ENCODE results near the gene CCDC71. TPM values are rescaled to one million over a fixed set of nuclear protein-coding genes. Genes with fewer than 3 reads are reported as not detected.

CCDC71 gene
- total RNA-seq, 2 donors from 2014 or later: 23.4 to 25.7 TPM

GRCh38 chr3:49131576-49131975 lies 34.6 kb downstream of the CCDC71 start:
- H3K27ac Mint-ChIP-seq: no peak overlapping the region
- H3K27me3 Mint-ChIP-seq (ENCODE audit: insufficient read depth): no peaks in the 10 kb centered on the region
- Histone ChIP-seq H3K27me3 (ENCODE audit: control insufficient read depth, insufficient read depth, low read length, poor library complexity, severe bottlenecking) (no peaks in the 10 kb centered on the region), H3K36me3 (ENCODE audit: control insufficient read depth, insufficient read depth, low read length) (peaks cover 7% of the 10 kb centered on the region), H3K4me3 (ENCODE audit: low read length) (peak overlapping the region; percentile 91), H3K4me1 (ENCODE audit: control insufficient read depth, insufficient read depth, low read length) (peaks cover 5% of the 10 kb centered on the region), H3K9me3 (ENCODE audit: control insufficient read depth, low read length) (no peaks in the 10 kb centered on the region), H3K27ac (ENCODE audit: low read depth, low read length) (no peak overlapping the region), H3K9ac (ENCODE audit: extremely low read depth, low read length, poor library complexity, severe bottlenecking) (no peak overlapping the region)
- 98 to 100% methylated on average over 4 to 6 of the region's 6 CpGs for WGBS, 2 experiments (ENCODE audit: insufficient coverage in 1 of 2, insufficient read length in 1 of 2)
- H3K36me3 Mint-ChIP-seq (ENCODE audit: low read depth): peaks cover 3% of the 10 kb centered on the region
- no peaks in the 10 kb centered on the region for H3K9me3 Mint-ChIP-seq
- H3K4me1 Mint-ChIP-seq: no peaks in the 10 kb centered on the region
- DNase-seq: no peak
- H3K4me3 Mint-ChIP-seq: peak overlapping the region; percentile 78
- TF ChIP-seq, protein P1, sequence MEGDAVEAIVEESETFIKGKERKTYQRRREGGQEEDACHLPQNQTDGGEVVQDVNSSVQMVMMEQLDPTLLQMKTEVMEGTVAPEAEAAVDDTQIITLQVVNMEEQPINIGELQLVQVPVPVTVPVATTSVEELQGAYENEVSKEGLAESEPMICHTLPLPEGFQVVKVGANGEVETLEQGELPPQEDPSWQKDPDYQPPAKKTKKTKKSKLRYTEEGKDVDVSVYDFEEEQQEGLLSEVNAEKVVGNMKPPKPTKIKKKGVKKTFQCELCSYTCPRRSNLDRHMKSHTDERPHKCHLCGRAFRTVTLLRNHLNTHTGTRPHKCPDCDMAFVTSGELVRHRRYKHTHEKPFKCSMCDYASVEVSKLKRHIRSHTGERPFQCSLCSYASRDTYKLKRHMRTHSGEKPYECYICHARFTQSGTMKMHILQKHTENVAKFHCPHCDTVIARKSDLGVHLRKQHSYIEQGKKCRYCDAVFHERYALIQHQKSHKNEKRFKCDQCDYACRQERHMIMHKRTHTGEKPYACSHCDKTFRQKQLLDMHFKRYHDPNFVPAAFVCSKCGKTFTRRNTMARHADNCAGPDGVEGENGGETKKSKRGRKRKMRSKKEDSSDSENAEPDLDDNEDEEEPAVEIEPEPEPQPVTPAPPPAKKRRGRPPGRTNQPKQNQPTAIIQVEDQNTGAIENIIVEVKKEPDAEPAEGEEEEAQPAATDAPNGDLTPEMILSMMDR (conservative IDR thresholded peaks at IDR 0.05): no peak

- Histone ChIP-seq H3K27ac (ENCODE audit: low read depth, low read length) (no peak overlapping the region), H3K36me3 (ENCODE audit: control insufficient read depth, insufficient read depth, low read length) (peaks cover 7% of the 10 kb centered on the region), H3K9me3 (ENCODE audit: control insufficient read depth, low read length) (no peaks in the 10 kb centered on the region), H3K9ac (ENCODE audit: extremely low read depth, low read length, poor library complexity, severe bottlenecking) (no peak overlapping the region), H3K4me1 (ENCODE audit: control insufficient read depth, insufficient read depth, low read length) (peaks cover 5% of the 10 kb centered on the region), H3K27me3 (ENCODE audit: control insufficient read depth, insufficient read depth, low read length, poor library complexity, severe bottlenecking) (no peaks in the 10 kb centered on the region), H3K4me3 (ENCODE audit: low read length) (no peak overlapping the region)
- DNase-seq: no peak
- 92 to 93% methylated on average over 8 to 12 of the region's 12 CpGs for WGBS, 2 experiments (ENCODE audit: insufficient coverage in 1 of 2, insufficient read length in 1 of 2)
- H3K4me1 Mint-ChIP-seq: no peaks in the 10 kb centered on the region
- TF ChIP-seq, protein P1 (conservative IDR thresholded peaks at IDR 0.05): no peak
- H3K27me3 Mint-ChIP-seq (ENCODE audit: insufficient read depth): no peaks in the 10 kb centered on the region
- no peak overlapping the region for H3K27ac Mint-ChIP-seq
- peaks cover 3% of the 10 kb centered on the region for H3K36me3 Mint-ChIP-seq (ENCODE audit: low read depth)
- H3K9me3 Mint-ChIP-seq: no peaks in the 10 kb centered on the region
- H3K4me3 Mint-ChIP-seq: peak overlapping the region; percentile 78
Observed at GRCh38 chr3:49131040-49131439, 35.1 kb downstream of the CCDC71 start.

GRCh38 chr3:49124991-49125670 lies 41.0 kb downstream of the CCDC71 start:
- H3K36me3 ChIP-seq (ENCODE audit: control insufficient read depth, insufficient read depth, low read length): peaks cover 35% of the 10 kb centered on the region
- no peaks in the 10 kb centered on the region for H3K27me3 ChIP-seq (ENCODE audit: control insufficient read depth, insufficient read depth, low read length, poor library complexity, severe bottlenecking)
- Mint-ChIP-seq H3K9me3 (no peaks in the 10 kb centered on the region), H3K4me3 (no peak overlapping the region), H3K36me3 (ENCODE audit: low read depth) (peaks cover 16% of the 10 kb centered on the region), H3K27me3 (ENCODE audit: insufficient read depth) (no peaks in the 10 kb centered on the region), H3K27ac (no peak overlapping the region), H3K4me1 (no peaks in the 10 kb centered on the region)
- TF ChIP-seq, protein P1 (conservative IDR thresholded peaks at IDR 0.05): peak; percentile 50
- DNase-seq: peak; percentile 60
- H3K9me3 ChIP-seq (ENCODE audit: control insufficient read depth, low read length): no peaks in the 10 kb centered on the region
- WGBS, 2 experiments (ENCODE audit: insufficient coverage in 1 of 2, insufficient read length in 1 of 2): 91 to 92% methylated on average over 9 to 14 of the region's 14 CpGs
- H3K4me3 ChIP-seq (ENCODE audit: low read length): no peak overlapping the region
- H3K4me1 ChIP-seq (ENCODE audit: control insufficient read depth, insufficient read depth, low read length): peaks cover 4% of the 10 kb centered on the region
- no peak overlapping the region for H3K9ac ChIP-seq (ENCODE audit: extremely low read depth, low read length, poor library complexity, severe bottlenecking)
- no peak overlapping the region for H3K27ac ChIP-seq (ENCODE audit: low read depth, low read length)
